ENCODE data around the gene DNAJB5. TPM values are rescaled to one million over a fixed set of nuclear protein-coding genes. Genes with fewer than 3 reads are reported as not detected.
"Not testable (repeated sequence)": the region's sequence is repeated elsewhere in the genome, so short reads cannot be mapped to it uniquely, and the experiment has no call there.

The DNAJB5 gene
- polyA plus RNA-seq, 1 of the 3 experiments (the other 2 are of a cell fraction), result 3.3 TPM

DNA sequence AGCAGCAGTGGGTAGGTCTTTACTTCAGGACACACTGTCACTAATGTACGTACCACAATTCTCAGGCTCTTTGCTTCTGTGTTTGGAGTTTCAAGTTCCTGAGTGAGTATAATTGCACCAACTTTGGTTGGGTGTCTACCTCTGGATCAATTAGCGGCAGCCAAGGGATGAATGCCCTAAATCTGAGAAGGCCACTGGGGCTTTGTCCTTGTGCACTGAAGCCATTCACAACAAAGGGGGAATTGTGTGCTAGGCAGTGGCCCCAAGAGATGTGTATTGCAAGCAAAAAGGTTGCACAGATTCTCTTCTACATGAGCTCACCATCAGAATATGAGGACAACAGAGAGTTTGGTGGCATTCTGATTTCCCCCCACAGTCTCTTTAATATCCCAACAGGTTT, 35.3 kb upstream of the DNAJB5 start:
- Histone ChIP-seq H3F3A (replicated peaks; ENCODE audit: insufficient read depth) (no peaks in the 10 kb centered on the region), H3K36me3 (replicated peaks in 1 of 2; ENCODE audit: control insufficient read depth in 1 of 2, insufficient read depth in 2 of 2, low read length in 1 of 2) (no peaks in the 10 kb centered on the region), H3K4me1 (ENCODE audit: control insufficient read depth in 1 of 2, insufficient read depth in 2 of 2, low read depth in 1 of 2, low read length in 1 of 2) (peaks cover 0 to 3% of the 10 kb centered on the region in 2 experiments; a peak in 1 of 4 replicates), H4K20me1 (ENCODE audit: insufficient read depth) (no peaks in the 10 kb centered on the region), H3K9ac (no peak overlapping the region), H3K4me2 (no peak overlapping the region), H3K9me2 (no peaks in the 10 kb centered on the region), H3K9me3 (no peaks in the 10 kb centered on the region), H3K4me3 (ENCODE audit: low read depth in 2 of 2, low read length in 1 of 2) (no peak overlapping the region), H3K27ac (ENCODE audit: low read depth in 2 of 2, low read length in 1 of 2) (no peak overlapping the region), H2AFZ (ENCODE audit: low read depth) (no peak overlapping the region), H3K27me3 (ENCODE audit: insufficient read depth) (peaks cover 29% of the 10 kb centered on the region), H3K79me2 (ENCODE audit: insufficient read depth) (no peaks in the 10 kb centered on the region)
- TF ChIP-seq RAD21 (IDR thresholded peaks at IDR 0.05; ENCODE audit: low read length) (no peak), TCF12 (IDR thresholded peaks at IDR 0.05) (no peak), ELF1 (IDR thresholded peaks at IDR 0.05) (no peak), RCOR1 (IDR thresholded peaks at IDR 0.05; ENCODE audit: low read length) (no peak), CHD2 (IDR thresholded peaks at IDR 0.05; ENCODE audit: low read length, partially characterized antibody) (no peak), MXI1 (IDR thresholded peaks at IDR 0.05; ENCODE audit: low read depth, low read length) (no peak), FOXJ3 (CRISPR knock-in tag; IDR thresholded peaks at IDR 0.05) (no peak), SIN3A (IDR thresholded peaks at IDR 0.05; ENCODE audit: borderline replicate concordance, low read depth, low read length) (no peak), SMC3 (IDR thresholded peaks at IDR 0.05; ENCODE audit: low read depth, low read length) (no peak), FOSL2 (IDR thresholded peaks at IDR 0.05; ENCODE audit: borderline replicate concordance, low read depth) (no peak), NFIC (IDR thresholded peaks at IDR 0.05; ENCODE audit: borderline replicate concordance) (no peak), RXRA (IDR thresholded peaks at IDR 0.05; ENCODE audit: borderline replicate concordance, low read depth) (no peak), TEAD4 (IDR thresholded peaks at IDR 0.05; ENCODE audit: borderline replicate concordance, insufficient read depth) (no peak), MEF2A (IDR thresholded peaks at IDR 0.05; ENCODE audit: borderline replicate concordance, low read depth) (no peak)
- TF ChIP-seq, protein P1, sequence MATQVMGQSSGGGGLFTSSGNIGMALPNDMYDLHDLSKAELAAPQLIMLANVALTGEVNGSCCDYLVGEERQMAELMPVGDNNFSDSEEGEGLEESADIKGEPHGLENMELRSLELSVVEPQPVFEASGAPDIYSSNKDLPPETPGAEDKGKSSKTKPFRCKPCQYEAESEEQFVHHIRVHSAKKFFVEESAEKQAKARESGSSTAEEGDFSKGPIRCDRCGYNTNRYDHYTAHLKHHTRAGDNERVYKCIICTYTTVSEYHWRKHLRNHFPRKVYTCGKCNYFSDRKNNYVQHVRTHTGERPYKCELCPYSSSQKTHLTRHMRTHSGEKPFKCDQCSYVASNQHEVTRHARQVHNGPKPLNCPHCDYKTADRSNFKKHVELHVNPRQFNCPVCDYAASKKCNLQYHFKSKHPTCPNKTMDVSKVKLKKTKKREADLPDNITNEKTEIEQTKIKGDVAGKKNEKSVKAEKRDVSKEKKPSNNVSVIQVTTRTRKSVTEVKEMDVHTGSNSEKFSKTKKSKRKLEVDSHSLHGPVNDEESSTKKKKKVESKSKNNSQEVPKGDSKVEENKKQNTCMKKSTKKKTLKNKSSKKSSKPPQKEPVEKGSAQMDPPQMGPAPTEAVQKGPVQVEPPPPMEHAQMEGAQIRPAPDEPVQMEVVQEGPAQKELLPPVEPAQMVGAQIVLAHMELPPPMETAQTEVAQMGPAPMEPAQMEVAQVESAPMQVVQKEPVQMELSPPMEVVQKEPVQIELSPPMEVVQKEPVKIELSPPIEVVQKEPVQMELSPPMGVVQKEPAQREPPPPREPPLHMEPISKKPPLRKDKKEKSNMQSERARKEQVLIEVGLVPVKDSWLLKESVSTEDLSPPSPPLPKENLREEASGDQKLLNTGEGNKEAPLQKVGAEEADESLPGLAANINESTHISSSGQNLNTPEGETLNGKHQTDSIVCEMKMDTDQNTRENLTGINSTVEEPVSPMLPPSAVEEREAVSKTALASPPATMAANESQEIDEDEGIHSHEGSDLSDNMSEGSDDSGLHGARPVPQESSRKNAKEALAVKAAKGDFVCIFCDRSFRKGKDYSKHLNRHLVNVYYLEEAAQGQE (IDR thresholded peaks at IDR 0.05; ENCODE audit: low read depth, low read length), result no peak
- TF ChIP-seq, protein P2, sequence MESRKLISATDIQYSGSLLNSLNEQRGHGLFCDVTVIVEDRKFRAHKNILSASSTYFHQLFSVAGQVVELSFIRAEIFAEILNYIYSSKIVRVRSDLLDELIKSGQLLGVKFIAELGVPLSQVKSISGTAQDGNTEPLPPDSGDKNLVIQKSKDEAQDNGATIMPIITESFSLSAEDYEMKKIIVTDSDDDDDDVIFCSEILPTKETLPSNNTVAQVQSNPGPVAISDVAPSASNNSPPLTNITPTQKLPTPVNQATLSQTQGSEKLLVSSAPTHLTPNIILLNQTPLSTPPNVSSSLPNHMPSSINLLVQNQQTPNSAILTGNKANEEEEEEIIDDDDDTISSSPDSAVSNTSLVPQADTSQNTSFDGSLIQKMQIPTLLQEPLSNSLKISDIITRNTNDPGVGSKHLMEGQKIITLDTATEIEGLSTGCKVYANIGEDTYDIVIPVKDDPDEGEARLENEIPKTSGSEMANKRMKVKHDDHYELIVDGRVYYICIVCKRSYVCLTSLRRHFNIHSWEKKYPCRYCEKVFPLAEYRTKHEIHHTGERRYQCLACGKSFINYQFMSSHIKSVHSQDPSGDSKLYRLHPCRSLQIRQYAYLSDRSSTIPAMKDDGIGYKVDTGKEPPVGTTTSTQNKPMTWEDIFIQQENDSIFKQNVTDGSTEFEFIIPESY (IDR thresholded peaks at IDR 0.05; ENCODE audit: borderline replicate concordance, low read depth), result no peak
- no peak for DNase-seq
- ChIA-PET POLR2A (interaction anchor here (0.9 kb wide), 1 partner anchor 40 kb away, joined by 3 read pairs; no protein-coding TSS in a partner anchor), CTCF (interaction anchor here (1.0 kb wide), 1 partner anchor 31 kb away, joined by 3 read pairs; no protein-coding TSS in a partner anchor)
- 52% methylated on average over 2 of the region's 2 CpGs for WGBS (ENCODE audit: low lambda C conversion rate)

DNA sequence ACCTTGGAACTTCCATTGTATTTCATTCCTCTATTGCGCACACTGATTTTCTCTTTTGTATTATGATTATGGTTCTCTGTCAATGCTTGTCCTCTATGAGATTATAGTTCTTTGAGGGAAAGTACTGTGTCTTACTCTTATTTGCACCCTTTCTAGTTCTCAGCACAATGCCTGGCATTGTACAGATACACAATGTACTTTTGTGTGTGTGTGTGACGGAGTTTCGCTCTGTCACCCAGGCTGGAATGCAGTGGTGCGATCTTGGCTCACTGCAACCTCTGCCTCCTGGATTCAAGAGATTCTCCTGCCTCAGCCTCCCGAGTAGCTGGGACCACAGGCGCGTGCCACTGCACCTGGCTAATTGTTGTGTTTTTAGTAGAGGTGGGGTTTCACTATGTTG, 33.5 kb upstream of the DNAJB5 start:
- H3K9ac ChIP-seq; H2AFZ ChIP-seq (ENCODE audit: low read depth); H3K27ac ChIP-seq (ENCODE audit: low read depth in 2 of 2, low read length in 1 of 2); H3K4me2 ChIP-seq; H3K9me2 ChIP-seq; H3K79me2 ChIP-seq (ENCODE audit: insufficient read depth); H3K9me3 ChIP-seq; DNase-seq; H3K4me1 ChIP-seq (ENCODE audit: control insufficient read depth in 1 of 2, insufficient read depth in 2 of 2, low read depth in 1 of 2, low read length in 1 of 2); H3K36me3 ChIP-seq (replicated peaks in 1 of 2; ENCODE audit: control insufficient read depth in 1 of 2, insufficient read depth in 2 of 2, low read length in 1 of 2); H4K20me1 ChIP-seq (ENCODE audit: insufficient read depth); H3K4me3 ChIP-seq (ENCODE audit: low read depth in 2 of 2, low read length in 1 of 2); H3F3A ChIP-seq (replicated peaks; ENCODE audit: insufficient read depth); POLR2A ChIA-PET: not testable (repeated sequence)
- CTCF ChIA-PET, result interaction anchor here (1.6 kb wide), 1 partner anchor 57 kb away, joined by 3 read pairs; no protein-coding TSS in a partner anchor
- H3K27me3 ChIP-seq (ENCODE audit: insufficient read depth), result peaks cover 45% of the 10 kb centered on the region
- 91% methylated on average over 6 of the region's 7 CpGs for WGBS (ENCODE audit: low lambda C conversion rate)
